ENCODE measurements around the gene TRAPPC12. TPM values are rescaled to one million over a fixed set of nuclear protein-coding genes. Genes with fewer than 3 reads are reported as not detected.

TRAPPC12 gene
- total RNA-seq, 2 experiments from 2014 or later, result 49.8 to 64.0 TPM

DNA sequence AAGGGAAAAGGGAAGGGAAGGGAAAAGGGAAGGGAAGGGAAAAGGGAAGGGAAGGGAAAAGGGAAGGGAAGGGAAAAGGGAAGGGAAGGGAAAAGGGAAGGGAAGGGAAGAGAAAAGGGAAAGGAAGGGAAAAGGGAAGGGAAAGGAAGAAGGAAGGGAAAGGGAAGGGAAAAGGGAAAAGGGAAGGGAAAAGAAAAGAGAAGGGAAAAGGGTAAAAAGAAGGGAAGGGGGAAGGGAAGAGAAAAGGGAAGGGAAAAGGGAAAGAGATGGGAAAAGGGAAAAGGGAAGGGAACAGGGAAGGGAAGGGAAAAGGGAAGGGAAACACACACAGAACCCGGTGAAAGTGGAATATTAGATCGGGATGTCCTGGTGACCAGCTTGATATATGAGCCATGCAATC lies 42.6 kb upstream of the TRAPPC12 start:
- POLR2A ChIA-PET, result no interaction called here
- no peak overlapping the region for H3K4me3 ChIP-seq (ENCODE audit: low read length)
- H3K27me3 Mint-ChIP-seq, result no peaks in the 10 kb centered on the region
- no peak for ATAC-seq (ENCODE audit: poor library complexity)
- TF ChIP-seq, protein P1, sequence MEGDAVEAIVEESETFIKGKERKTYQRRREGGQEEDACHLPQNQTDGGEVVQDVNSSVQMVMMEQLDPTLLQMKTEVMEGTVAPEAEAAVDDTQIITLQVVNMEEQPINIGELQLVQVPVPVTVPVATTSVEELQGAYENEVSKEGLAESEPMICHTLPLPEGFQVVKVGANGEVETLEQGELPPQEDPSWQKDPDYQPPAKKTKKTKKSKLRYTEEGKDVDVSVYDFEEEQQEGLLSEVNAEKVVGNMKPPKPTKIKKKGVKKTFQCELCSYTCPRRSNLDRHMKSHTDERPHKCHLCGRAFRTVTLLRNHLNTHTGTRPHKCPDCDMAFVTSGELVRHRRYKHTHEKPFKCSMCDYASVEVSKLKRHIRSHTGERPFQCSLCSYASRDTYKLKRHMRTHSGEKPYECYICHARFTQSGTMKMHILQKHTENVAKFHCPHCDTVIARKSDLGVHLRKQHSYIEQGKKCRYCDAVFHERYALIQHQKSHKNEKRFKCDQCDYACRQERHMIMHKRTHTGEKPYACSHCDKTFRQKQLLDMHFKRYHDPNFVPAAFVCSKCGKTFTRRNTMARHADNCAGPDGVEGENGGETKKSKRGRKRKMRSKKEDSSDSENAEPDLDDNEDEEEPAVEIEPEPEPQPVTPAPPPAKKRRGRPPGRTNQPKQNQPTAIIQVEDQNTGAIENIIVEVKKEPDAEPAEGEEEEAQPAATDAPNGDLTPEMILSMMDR (IDR thresholded peaks at IDR 0.05), result no peak
- DNase-seq, result no peak
- H3K36me3 ChIP-seq (ENCODE audit: insufficient read depth, low read length), result peaks cover 41% of the 10 kb centered on the region
- no peaks in the 10 kb centered on the region for H3K27me3 ChIP-seq (ENCODE audit: control insufficient read depth in 1 of 2, insufficient read depth in 2 of 2, low read length in 2 of 2)
- H3K36me3 Mint-ChIP-seq (ENCODE audit: low read depth), result peaks cover 53% of the 10 kb centered on the region
- H3K9me3 ChIP-seq (ENCODE audit: control insufficient read depth in 1 of 2, insufficient read depth in 1 of 2, low read length in 2 of 2), result no peaks in the 10 kb centered on the region
- no peak overlapping the region for H3K27ac ChIP-seq (ENCODE audit: low read depth in 1 of 2, low read length in 2 of 2)
- no peaks in the 10 kb centered on the region for H3K9me3 Mint-ChIP-seq
- no peak overlapping the region for H3K27ac Mint-ChIP-seq
- CTCF ChIA-PET, result no interaction called here
- no peaks in the 10 kb centered on the region for H3K4me1 ChIP-seq (ENCODE audit: insufficient read depth, low read length)
- intact Hi-C loops (cut with DNase I, micrococcal nuclease), result no loop called here
- no peak overlapping the region for H3K4me3 Mint-ChIP-seq
- no peaks in the 10 kb centered on the region for H3K4me1 Mint-ChIP-seq (ENCODE audit: low read depth)

DNA sequence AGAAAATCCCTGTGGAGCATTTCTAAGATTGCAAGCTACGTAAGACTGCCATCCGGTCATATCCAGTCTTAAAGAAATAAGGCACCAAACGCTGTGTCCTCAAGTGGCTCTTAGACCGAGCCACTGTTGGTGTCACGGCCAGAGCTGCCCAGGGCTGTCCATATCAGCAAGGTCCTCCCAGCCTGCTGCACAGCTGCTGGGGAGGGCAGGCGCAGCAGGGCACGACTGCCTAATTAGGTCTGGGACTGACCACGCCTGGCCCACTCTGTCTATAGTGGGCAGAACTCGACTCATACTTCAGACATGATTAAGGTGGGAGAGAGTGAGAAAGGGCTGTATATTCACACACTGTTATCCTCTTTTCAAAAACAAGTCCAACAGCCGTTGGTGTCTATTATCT lies 41.2 kb upstream of the TRAPPC12 start:
- Mint-ChIP-seq H3K4me3 (no peak overlapping the region), H3K4me1 (ENCODE audit: low read depth) (no peaks in the 10 kb centered on the region), H3K27ac (no peak overlapping the region), H3K36me3 (ENCODE audit: low read depth) (peaks cover 43% of the 10 kb centered on the region), H3K27me3 (no peaks in the 10 kb centered on the region), H3K9me3 (no peaks in the 10 kb centered on the region)
- intact Hi-C loops (cut with DNase I, micrococcal nuclease), result no loop called here
- ATAC-seq (ENCODE audit: poor library complexity) (no peak), DNase-seq (no peak)
- Histone ChIP-seq H3K9me3 (ENCODE audit: control insufficient read depth in 1 of 2, insufficient read depth in 1 of 2, low read length in 2 of 2) (no peaks in the 10 kb centered on the region), H3K4me3 (ENCODE audit: low read length) (no peak overlapping the region), H3K36me3 (ENCODE audit: insufficient read depth, low read length) (peaks cover 37% of the 10 kb centered on the region), H3K27ac (ENCODE audit: low read depth in 1 of 2, low read length in 2 of 2) (no peak overlapping the region), H3K4me1 (ENCODE audit: insufficient read depth, low read length) (no peaks in the 10 kb centered on the region), H3K27me3 (ENCODE audit: control insufficient read depth in 1 of 2, insufficient read depth in 2 of 2, low read length in 2 of 2) (no peaks in the 10 kb centered on the region)
- ChIA-PET POLR2A (no interaction called here), CTCF (no interaction called here)
- TF ChIP-seq, protein P1 (IDR thresholded peaks at IDR 0.05), result no peak

DNA sequence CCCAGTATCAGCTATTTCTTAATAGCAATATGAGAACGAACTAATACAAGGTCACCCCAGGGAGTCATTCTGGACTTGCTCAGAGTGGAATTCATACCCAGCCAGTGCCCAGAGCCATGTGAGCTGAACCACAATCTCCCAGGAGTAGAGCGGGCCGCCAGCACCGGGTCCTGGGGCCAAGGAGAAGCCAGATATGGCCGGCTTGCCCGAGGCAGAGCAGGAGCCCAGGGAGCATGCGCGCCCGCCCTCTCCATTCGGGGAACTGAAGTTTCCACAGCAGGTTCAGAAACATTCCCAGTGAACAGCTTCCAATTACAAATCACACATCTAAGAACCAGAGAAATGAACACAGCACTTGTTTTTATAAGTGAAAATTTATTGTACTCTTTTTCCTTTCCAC lies 39.4 kb upstream of the TRAPPC12 start:
- CTCF ChIA-PET, result no interaction called here
- Histone ChIP-seq H3K27ac (ENCODE audit: low read depth in 1 of 2, low read length in 2 of 2) (no peak overlapping the region), H3K9me3 (ENCODE audit: control insufficient read depth in 1 of 2, insufficient read depth in 1 of 2, low read length in 2 of 2) (no peaks in the 10 kb centered on the region), H3K4me3 (ENCODE audit: low read length) (no peak overlapping the region), H3K27me3 (ENCODE audit: control insufficient read depth in 1 of 2, insufficient read depth in 2 of 2, low read length in 2 of 2) (no peaks in the 10 kb centered on the region), H3K36me3 (ENCODE audit: insufficient read depth, low read length) (peaks cover 25% of the 10 kb centered on the region), H3K4me1 (ENCODE audit: insufficient read depth, low read length) (no peaks in the 10 kb centered on the region)
- Mint-ChIP-seq H3K36me3 (ENCODE audit: low read depth) (peaks cover 28% of the 10 kb centered on the region), H3K4me1 (ENCODE audit: low read depth) (no peaks in the 10 kb centered on the region), H3K4me3 (no peak overlapping the region), H3K27ac (no peak overlapping the region), H3K27me3 (no peaks in the 10 kb centered on the region), H3K9me3 (no peaks in the 10 kb centered on the region)
- TF ChIP-seq, protein P1 (IDR thresholded peaks at IDR 0.05), result no peak
- POLR2A ChIA-PET, result no interaction called here
- ATAC-seq (ENCODE audit: poor library complexity) (no peak), DNase-seq (no peak)
- intact Hi-C loops (cut with DNase I, micrococcal nuclease), result no loop called here

Measured in CD4-positive, alpha-beta T cell (primary cell).